Measurements from ENCODE around the gene AP2M1. TPM values are rescaled to one million over a fixed set of nuclear protein-coding genes. Genes with fewer than 3 reads are reported as not detected.

Gene AP2M1
- total RNA-seq, 4 donors from 2014 or later = 110 to 132 (median 117) TPM

DNA sequence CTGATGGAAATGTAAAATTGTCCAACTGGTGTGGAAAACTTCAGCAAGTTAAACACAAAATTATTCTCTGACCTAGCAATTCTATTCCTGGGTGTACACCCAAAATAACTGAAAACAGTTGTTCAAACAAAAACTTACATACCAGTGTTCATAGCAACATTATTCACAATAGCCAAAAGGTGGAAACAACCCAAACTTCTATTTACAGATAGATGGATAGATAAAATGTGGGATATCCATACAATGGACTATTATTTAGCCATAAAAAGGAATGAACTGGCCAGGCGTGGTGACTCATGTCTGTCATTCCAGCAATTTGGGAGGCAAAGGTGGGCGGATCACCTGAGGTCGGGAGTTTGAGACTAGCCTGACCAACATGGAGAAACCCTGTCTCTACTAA, 47.9 kb downstream of the AP2M1 start:
- H3K36me3 ChIP-seq = no peaks in the 10 kb centered on the region
- H3K27ac ChIP-seq = no peak overlapping the region
- H3K4me3 ChIP-seq = no peak overlapping the region
- H3K27me3 ChIP-seq = peaks cover 0 to 7% (median 3%) of the 10 kb centered on the region in 3 donors
- TF ChIP-seq CTCF (IDR thresholded peaks at IDR 0.05 in 4 of 5, conservative IDR thresholded peaks at IDR 0.05 in 1 of 5) = no peak
- no peak for TF ChIP-seq POLR2A (IDR thresholded peaks at IDR 0.05)
- intact Hi-C loops (cut with DNase I; ENCODE audit: low total_unique reads) (no loop called here), in situ Hi-C loops (cut with MboI; ENCODE audit: low sequenced_read_pairs in 4 of 4) (no loop called here)
- DNase-seq = no peak
- H3K4me1 ChIP-seq = no peaks in the 10 kb centered on the region
- no peaks in the 10 kb centered on the region for H3K9me3 ChIP-seq
- no peak for ATAC-seq

- no peak overlapping the region for H3K27ac ChIP-seq
- intact Hi-C loops (cut with DNase I; ENCODE audit: low total_unique reads) (no loop called here), in situ Hi-C loops (cut with MboI; ENCODE audit: low sequenced_read_pairs in 4 of 4) (no loop called here)
- no peaks in the 10 kb centered on the region for H3K9me3 ChIP-seq
- TF ChIP-seq POLR2A (IDR thresholded peaks at IDR 0.05) (no peak), CTCF (IDR thresholded peaks at IDR 0.05 in 4 of 5, conservative IDR thresholded peaks at IDR 0.05 in 1 of 5) (no peak)
- no peak for ATAC-seq
- no peak for DNase-seq
- H3K36me3 ChIP-seq = no peaks in the 10 kb centered on the region
- H3K4me1 ChIP-seq = no peaks in the 10 kb centered on the region
- H3K4me3 ChIP-seq = no peak overlapping the region
- peaks cover 6 to 16% (median 10%) of the 10 kb centered on the region in 3 donors for H3K27me3 ChIP-seq
Measured at GRCh38 chr3:184223946-184224345, 49.3 kb downstream of the AP2M1 start.

- Histone ChIP-seq H3K4me3 (no peak overlapping the region), H3K36me3 (no peaks in the 10 kb centered on the region), H3K9me3 (no peaks in the 10 kb centered on the region), H3K4me1 (peaks cover 4 to 9% of the 10 kb centered on the region in 2 donors), H3K27ac (no peak overlapping the region), H3K27me3 (peaks cover 33 to 43% (median 36%) of the 10 kb centered on the region in 3 donors)
- no peak for DNase-seq
- intact Hi-C loops (cut with DNase I; ENCODE audit: low total_unique reads) = loop anchor here (5.0 kb wide), 1 partner anchor 60 kb away; no protein-coding TSS in a partner anchor
- TF ChIP-seq CTCF (IDR thresholded peaks at IDR 0.05 in 4 of 5, conservative IDR thresholded peaks at IDR 0.05 in 1 of 5) = peak; percentile 57 to 79 (median 68)
- no peak for TF ChIP-seq POLR2A (IDR thresholded peaks at IDR 0.05)
- in situ Hi-C loops (cut with MboI; ENCODE audit: low sequenced_read_pairs in 4 of 4) = loop anchor here in 2 of 4 donors (25.0 kb wide), 2 partner anchors 90 to 340 kb away; partner anchors contain the start of genes EIF2B5 (in 1 of the 2) and PARL (in 1 of the 2)
- ATAC-seq = peak; percentile 25 to 54
Measured at GRCh38 chr3:184227481-184227935, 52.9 kb downstream of the AP2M1 start.

GRCh38 chr3:184228376-184229137, 53.9 kb downstream of the AP2M1 start:
- intact Hi-C loops (cut with DNase I; ENCODE audit: low total_unique reads) (loop anchor here (2.0 to 5.0 kb wide), 2 partner anchors 22 to 59 kb away; no protein-coding TSS in a partner anchor), in situ Hi-C loops (cut with MboI; ENCODE audit: low sequenced_read_pairs in 4 of 4) (loop anchor here in 2 of 4 donors (25.0 kb wide), 2 partner anchors 91 to 341 kb away; partner anchors contain the start of genes EIF2B5 (in 1 of the 2) and PARL (in 1 of the 2))
- peak overlapping the region in 2 of 4 donors; percentile 49 to 55 for H3K4me3 ChIP-seq
- TF ChIP-seq CTCF (IDR thresholded peaks at IDR 0.05 in 4 of 5, conservative IDR thresholded peaks at IDR 0.05 in 1 of 5) = no peak
- no peak for TF ChIP-seq POLR2A (IDR thresholded peaks at IDR 0.05)
- H3K9me3 ChIP-seq = no peaks in the 10 kb centered on the region
- H3K27me3 ChIP-seq = peaks cover 33 to 45% (median 36%) of the 10 kb centered on the region in 3 donors
- DNase-seq (no peak), ATAC-seq (no peak)
- H3K4me1 ChIP-seq = peaks cover 4 to 9% of the 10 kb centered on the region in 2 donors
- no peaks in the 10 kb centered on the region for H3K36me3 ChIP-seq
- no peak overlapping the region for H3K27ac ChIP-seq

Measured in gastrocnemius medialis (tissue), 4 donors.